Left cardiac atrium (tissue), 4 donors: ENCODE results near the gene PDZD2. TPM values are rescaled to one million over a fixed set of nuclear protein-coding genes. Genes with fewer than 3 reads are reported as not detected.

Source experiments
- ATAC-seq, 2 donors: fragments of 200-7000 bp; cut with Tn5 transposase; one replicate each; pipeline ENCODE4 v1.9.1; 2020; ENCODE audit warnings: mild to moderate bottlenecking in 2 of 2, moderate library complexity in 2 of 2
- DNase-seq: peaks from one replicate; pipeline ENCODE4 v3.0.0-alpha.2; 2020
- intact Hi-C, 2 donors: fragments of 100-400 bp; cut with DNase I; formaldehyde crosslinking; loops; one replicate each; pipeline versions ENCODE4 v1.14.1 to v1.15.1; 2022 to 2023
- total RNA-seq, 2 donors: library from RNA; stranded (reverse); fragmentation: NEBNext Ultra II Directional; extraction: Animal tissue kit (Norgen Biotek cat#: 25700); gene quantifications; one replicate each; pipeline ENCODE4 v1.2.1, GENCODE V29; 2021
- donor health status: DM: no; HTN: yes; CAD: no.
- donor health status: DM: no; HTN: yes; CAD: no; lungs with severe emphysema.
- donor health status: DM: yes; HTN: yes; CAD: no.
- donor health status: Dilated cardiomyopathy.

PDZD2 gene
- total RNA-seq, 2 donors from 2014 or later: 66.2 to 77.3 TPM

DNA sequence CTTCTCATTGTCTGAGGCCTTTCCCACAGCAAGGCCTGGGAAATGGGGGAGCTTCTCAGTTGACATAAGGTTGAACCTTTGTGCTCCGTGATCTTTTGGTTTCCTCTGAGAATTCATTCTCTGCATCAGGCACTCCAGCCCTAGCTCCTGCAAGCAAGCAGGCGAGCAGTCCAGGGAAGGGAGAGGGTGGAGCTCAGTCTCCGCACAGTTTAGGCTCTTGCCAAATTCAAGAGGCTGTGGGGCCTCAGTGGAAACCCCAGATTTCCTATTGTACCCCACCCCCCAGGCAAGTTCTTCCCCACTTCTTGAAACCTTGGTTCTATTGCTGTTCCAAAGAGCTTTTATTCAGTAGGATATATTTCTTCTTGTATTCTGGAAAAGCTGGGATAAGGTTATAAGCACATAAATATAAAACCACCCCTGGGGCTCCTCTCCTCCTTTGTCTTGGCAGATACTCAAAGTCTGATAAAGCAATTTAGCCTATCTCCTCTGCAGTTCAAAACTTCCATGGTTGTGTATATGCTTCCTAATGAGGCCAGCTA, 147.2 kb downstream of the PDZD2 start:
- intact Hi-C loops: no loop called here
- ATAC-seq (peak; percentile 44 to 65), DNase-seq (no peak)

DNA sequence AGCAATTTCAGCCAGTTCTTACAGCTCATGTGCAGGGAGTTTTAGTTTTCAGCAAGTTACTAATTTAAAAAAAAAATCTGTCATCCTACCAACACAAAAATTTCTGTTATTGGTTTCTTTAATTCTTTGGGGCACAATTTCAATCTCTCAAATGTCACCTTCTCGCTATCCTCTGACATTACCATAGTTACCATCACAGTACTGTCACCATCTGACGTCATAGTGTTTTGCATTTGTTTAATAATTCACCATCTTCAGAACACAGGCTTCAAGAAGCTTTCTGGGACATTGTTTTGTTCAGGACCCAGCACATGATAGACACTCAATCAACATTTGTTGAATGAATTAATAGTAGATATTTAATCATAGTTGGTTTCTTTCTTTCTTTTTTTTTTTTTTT, 155.1 kb downstream of the PDZD2 start:
- ATAC-seq (no peak), DNase-seq (no peak)
- intact Hi-C loops: no loop called here

DNA sequence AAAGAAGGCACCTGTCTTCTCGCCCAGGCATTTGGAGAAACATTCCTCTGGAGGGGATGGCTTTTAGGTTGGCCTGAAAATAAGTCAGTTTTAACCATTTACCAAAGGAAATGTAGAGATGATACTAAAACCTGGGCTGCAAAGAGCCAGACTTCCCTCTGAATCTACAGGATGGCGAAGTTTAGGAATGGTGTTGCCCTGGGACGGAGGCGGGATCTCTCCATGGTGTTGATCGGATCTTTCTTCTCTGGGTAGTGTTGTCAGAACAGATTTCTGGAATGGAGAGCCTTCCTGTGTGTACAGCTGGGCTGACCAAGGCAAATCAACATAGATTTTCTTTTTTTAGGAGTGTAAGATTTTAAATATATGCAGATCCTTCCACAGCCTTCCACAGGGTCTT, 159.2 kb downstream of the PDZD2 start:
- DNase-seq: no peak
- ATAC-seq: no peak
- intact Hi-C loops: no loop called here

DNA sequence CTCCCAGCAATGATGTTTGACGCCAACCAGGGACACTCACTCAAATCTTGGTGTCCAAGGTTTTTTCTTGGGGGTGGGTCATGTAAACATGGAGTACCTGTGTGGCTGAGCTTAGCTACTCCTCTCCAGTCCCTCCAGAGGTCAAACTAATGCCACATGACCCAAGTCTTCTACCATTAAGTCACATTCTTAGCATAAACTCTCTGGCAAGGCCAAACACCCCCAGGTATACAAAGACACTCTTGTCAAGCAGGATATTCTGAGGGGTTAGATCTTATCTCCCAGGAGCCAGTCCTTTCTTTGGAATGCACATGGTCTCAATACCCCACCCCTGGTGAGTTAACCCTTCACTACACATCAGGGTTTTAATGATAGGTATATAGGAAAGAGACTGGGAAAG, 161.4 kb downstream of the PDZD2 start:
- DNase-seq: no peak
- ATAC-seq: no peak
- intact Hi-C loops: loop anchor here in 1 of 2 donors (10.0 kb wide), 1 partner anchor 156 kb away; no protein-coding TSS in a partner anchor

DNA sequence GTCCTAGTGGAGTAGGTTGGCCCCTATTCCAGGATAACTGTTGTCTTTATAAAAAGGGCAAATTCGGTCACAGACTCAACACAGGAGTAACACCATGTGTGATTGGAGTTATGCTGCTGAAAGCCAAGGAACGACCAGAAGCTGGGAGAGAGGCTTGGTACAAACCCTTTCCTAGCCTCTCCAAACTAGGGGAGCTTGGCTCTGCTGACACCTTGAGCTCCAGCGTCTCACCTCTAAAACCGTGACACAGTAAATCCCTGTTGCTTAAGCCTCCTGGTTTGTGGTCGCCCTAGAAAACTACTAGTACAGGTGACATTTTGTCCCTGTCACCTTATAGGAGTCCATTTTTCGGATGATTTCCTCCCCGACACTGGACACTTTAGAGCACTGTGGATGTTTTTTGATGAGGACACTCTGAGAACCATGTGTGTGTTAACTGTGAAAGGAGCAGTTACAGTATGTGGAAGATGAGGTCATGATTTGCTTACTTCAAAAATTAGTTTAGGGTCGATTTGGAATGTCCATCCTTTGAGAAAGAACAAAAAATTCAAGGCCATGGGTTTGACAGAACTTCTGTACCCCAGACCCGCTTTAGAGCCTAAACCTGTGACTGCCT, 167.0 kb downstream of the PDZD2 start:
- DNase-seq (no peak), ATAC-seq (no peak)
- intact Hi-C loops: loop anchor here (5.0 to 10.0 kb wide), 2 partner anchors 161 to 224 kb away; no protein-coding TSS in a partner anchor

DNA sequence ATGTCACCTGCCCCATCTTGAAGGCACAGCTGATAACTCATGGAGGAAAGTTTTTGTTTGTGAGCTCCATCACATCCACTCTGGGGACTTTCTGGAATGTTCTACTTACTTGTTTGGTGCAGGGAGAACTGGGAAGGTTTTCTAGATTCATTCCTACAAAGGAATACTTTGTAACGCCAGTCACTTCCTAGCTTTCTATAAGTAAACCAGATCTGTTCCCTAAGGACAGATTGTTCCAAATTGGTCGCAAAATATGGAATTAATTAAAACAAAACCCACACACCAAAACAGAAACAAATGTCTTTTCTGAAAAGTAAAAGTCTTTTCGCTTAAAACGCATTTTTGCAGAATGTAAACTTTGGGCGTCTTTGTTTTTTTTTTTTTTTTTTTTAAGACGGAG, 167.6 kb downstream of the PDZD2 start:
- intact Hi-C loops: loop anchor here (5.0 to 10.0 kb wide), 2 partner anchors 162 to 224 kb away; no protein-coding TSS in a partner anchor
- no peak for ATAC-seq

DNA sequence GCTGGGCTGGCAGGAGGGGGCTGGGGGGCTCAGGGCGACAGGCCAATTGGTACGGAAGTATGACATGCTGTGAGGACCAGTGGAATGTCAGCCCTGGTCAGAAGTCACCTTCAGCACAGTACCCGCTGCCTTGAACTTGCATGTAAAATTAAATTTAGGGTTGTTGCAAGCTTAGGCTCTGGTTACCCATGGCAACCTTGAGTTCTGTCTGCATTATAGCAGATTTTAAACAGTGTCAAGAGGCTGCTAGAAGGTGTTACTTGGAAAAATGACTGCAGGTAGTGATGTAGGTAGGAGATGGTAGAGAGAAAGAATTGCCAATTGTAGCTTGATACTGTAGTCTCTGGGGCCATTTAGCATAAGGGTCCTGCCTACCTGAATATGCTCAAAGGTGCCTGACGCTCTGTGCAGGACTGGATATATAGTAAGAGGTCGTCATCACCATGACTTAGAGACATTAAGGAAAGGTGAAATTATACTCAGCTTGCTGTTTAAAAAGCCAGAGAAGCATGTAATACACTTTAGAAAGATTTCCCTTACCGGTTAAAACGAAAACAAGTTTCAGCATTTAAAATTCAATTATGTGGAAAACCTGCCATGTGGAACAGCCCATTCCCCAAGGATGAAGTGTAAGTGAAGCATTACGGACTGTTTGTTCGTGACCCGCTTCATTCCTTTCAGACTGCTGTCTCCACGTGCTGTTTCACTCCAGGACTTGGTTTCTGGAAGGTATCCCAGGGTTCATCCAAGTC, 169.0 kb downstream of the PDZD2 start:
- intact Hi-C loops: loop anchor here (2.0 to 10.0 kb wide), 3 partner anchors 163 to 227 kb away; no protein-coding TSS in a partner anchor
- no peak for ATAC-seq
- no peak for DNase-seq

More for the DNA sequence above, 167.6 kb downstream of the PDZD2 start:
- DNase-seq: no peak

DNA sequence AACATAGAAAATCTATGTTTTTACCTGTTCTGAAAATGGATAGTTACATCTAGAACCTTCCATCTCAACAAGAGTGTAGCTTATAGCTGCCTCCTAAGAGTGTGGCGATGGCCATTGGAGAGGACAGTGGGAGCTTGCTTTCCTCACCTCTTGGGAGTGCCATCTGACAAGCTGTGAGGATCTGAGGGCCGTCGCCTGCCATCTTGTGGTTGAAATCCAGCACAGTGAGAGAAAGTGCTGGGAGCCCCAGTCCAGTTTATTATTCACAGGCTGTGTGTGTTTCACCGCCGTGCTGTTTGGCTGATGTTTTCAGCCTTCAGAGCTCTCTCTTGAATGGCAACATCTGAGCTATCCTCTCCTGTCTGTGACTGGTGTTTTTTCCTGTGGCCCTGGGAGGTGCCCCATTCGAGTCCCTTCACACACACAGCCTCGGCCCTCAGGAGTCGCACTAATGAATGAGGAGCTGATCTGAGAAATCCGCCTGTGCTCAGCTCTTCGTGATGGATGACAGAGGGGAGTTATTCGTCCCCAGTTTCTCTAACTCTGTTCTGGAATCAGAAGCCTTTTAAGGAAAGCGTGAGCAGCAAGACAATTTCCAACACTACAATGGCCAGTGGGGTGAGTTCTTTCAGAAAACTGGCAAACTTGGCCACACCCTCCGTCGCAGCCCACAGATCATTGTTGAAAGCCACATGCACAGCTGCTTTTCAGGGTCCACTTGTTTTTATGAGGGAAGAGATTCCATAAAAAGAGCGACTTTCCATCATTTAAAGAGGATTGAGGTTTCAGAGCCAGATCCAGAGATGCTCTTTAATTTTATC, 170.3 kb downstream of the PDZD2 start:
- peak; percentile 75 for DNase-seq
- intact Hi-C loops: loop anchor here (2.0 to 10.0 kb wide), 3 partner anchors 164 to 228 kb away; no protein-coding TSS in a partner anchor
- ATAC-seq: peak; percentile 89 to 96

DNA sequence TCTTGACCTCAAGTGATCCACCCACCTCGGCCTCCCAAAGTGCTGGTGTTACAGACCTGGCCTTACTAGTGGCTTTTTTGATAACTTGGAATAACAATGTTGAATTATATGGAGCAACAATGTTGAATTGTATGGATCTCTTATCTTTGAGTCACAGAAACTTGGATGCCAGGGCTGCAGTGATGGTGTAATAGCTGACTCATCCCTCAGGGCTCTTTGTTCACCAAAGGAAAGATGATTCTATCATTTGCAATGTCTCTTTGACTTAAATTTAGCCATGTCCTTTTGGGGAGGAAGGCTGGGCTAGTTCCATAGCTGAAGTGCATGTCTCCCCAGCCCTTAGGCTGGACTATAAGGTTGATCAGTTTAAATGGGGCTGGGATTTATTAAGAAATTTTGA, 172.3 kb downstream of the PDZD2 start:
- no peak for DNase-seq
- intact Hi-C loops: no loop called here

DNA sequence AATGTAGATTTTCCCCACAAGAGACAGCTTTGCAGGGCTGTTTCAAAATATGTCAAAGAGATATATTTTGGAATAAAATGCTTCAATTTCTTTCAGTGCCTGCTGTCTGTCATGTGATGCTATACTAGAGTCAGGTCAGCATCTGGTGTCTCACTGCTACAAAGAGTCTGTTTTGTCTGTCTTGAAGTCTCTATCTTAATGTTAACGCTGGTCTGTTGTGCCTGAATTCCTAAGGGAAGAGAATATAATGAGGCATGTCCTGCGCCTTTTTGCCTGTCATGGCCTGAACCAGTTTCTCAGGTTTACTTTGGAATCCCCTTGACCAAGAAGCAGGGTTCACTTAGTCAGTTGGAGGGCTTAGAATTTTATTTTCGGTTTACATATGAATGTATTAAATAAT, 176.4 kb downstream of the PDZD2 start:
- ATAC-seq: no peak
- DNase-seq: no peak
- intact Hi-C loops: no loop called here

More for the DNA sequence above, 172.3 kb downstream of the PDZD2 start:
- peak in 1 of 2 donors; percentile 66 for ATAC-seq

DNA sequence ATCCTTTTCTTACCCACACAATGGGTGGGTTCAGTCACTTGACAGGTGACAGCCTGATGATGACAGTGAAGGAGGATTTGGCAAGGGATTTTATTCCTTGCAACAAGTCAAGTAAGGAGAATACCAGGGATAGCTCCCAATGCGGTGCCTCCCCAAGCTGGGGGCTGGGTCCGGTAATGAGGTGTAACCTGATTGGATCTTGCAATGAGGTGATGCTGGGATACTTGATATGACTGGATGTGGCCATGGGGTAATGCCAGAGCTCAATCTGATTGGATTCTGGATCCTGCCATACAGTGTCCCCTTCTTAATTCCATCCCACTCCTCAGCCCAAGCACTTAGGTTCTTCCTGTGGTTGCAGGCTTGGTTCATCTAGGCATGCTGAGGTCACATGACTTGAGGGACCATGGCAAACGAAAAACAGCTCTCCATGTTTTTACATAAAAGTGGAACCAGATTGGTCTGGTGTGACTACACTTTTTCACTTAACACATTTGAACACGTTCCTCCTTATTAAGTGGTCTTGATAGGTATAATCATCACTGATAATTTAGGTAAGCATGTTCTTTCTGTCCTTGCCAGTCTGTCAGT, 181.1 kb downstream of the PDZD2 start:
- DNase-seq (no peak), ATAC-seq (no peak)
- intact Hi-C loops: loop anchor here in 1 of 2 donors (5.0 kb wide), 1 partner anchor 267 kb away; no protein-coding TSS in a partner anchor

DNA sequence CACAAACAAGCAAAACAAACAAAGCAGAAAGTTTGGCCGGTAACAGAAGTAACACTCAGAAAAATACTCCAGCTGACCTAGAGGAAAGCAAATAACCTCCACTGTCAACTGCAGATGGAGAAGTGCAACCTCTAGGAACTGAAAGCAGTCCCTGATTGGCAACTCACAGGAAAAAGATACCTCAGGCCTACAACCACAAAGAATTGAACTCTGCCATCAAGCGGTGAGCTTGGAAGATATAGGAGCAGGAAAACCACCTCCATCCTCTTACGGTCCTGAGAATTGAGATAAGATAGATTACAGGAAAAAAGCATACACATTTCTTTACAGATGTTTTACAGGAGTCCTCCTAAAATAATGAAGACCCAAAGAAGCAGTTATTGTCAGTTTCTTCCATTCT, 184.5 kb downstream of the PDZD2 start:
- intact Hi-C loops: loop anchor here in 1 of 2 donors (5.0 kb wide), 1 partner anchor 264 kb away; no protein-coding TSS in a partner anchor
- ATAC-seq (no peak), DNase-seq (no peak)

DNA sequence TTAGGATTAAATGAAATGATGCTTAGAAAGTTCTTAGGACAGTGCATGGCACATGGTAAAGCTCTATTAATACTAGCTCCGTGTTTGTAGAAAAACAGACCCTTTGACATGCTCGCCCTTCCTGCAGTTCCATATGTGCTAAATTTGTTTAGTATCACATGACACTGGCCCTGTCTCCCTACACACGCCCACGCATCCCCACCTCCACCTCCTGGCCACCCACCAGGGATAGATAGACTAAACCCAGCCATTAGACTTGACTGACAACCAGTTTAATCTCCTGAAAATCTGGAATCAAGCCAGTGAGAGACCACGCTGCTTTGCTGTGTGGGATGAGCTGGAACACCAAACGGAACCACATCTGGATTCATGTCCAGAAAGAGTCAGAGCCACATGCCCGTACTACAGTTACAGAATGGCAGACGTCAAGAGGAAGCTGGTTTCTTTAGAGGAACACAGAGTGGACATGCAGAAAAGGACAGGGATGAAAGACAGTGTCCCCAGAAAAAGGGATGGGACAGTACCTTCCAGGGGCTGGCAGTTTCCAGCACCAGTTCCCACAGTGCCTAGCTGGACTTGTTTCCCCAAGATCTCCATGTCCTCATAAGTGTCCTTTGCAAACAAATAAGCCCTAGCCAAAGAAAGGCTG, 186.1 kb downstream of the PDZD2 start:
- DNase-seq: no peak
- intact Hi-C loops: loop anchor here (5.0 kb wide), 3 partner anchors 252 to 267 kb away; no protein-coding TSS in a partner anchor
- ATAC-seq: peak; percentile 15 to 19

DNA sequence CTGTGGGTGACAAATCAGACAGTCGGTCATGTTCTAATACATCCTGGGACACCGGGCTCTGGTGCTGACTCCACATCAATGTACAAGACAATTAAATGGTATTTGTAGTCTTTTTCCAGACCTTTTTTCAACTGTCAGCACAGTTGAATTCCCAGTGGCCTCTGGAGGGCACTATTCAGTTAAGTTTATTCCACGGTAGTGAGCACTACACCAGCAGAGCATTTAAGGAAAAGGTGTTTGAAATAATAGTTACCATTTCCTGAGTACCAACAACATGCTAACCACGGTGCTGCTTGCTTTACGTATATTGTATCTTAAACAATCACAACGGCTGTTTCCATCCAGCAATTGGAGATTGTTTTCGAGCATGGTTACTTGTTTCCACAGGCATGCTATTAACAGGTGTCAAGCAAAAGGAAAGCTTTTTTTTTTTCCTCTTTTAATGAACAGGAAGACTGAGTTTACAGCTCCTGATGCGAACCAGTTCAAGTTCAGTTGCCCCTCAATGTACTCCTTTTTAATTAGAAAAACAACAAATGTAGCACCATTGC, 186.7 kb downstream of the PDZD2 start:
- intact Hi-C loops: loop anchor here in 1 of 2 donors (5.0 kb wide), 2 partner anchors 252 to 267 kb away; no protein-coding TSS in a partner anchor
- peak; percentile 85 to 88 for ATAC-seq
- DNase-seq: peak; percentile 47

DNA sequence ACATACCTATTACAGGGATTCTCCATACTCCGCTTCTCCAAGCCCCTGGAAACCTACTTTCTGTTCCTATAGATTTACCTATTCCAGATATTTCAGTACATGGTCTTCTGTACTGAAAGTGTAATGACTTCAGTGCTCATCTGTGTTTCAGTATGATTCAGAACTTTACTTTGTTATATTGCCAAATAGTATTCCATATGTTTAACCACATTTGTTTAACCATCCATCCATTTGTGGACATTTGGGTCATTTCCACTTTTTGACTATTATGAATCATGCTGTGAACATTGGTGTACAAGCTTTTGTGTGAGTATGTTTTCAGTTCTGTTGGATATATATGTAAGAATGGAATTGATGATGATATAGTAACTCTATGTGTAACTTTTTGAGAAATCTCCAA, 188.9 kb downstream of the PDZD2 start:
- ATAC-seq (no peak), DNase-seq (no peak)
- intact Hi-C loops: loop anchor here in 1 of 2 donors (5.0 kb wide), 2 partner anchors 249 to 264 kb away; no protein-coding TSS in a partner anchor

DNA sequence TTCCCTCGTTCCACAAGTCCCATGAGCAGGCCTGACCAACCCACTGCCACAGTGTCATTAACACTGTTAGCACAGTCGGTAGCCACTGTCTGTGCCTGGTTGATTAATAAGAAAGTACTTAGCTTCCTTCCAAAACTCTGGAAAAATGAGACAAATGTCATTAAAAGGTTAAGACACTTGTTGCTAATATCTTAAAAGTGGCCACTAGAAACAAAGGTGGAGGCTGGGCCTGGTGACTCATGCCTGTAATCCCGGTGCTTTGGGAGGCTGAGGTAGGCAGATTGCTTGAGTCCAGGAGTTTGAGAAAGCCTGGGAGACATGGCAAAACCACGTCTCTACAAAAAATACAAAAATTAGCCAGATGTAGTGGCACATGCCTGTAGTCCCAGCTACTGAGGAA, 194.0 kb downstream of the PDZD2 start:
- intact Hi-C loops: loop anchor here in 1 of 2 donors (10.0 kb wide), 1 partner anchor 102 kb away; no protein-coding TSS in a partner anchor
- ATAC-seq (peak in 1 of 2 donors; percentile 25), DNase-seq (no peak)

DNA sequence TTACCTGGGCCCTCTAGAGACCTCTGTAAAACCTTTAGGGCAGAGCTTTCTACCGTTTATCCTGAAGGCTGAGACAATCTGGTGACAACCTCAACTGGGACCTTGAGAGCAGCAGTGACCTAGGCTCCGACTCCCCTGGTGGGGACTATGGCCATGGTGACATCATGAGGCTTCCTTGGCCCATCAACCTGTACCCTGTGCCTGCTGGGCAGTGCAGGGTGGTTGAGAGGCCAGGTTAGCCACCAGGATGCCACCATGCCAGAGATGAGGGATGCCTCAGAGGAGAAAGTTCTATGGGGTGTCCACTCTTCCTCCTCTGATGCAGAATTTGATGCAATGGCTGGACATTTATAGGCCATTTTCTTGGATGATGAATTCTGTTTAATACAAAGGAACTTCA, 194.8 kb downstream of the PDZD2 start:
- ATAC-seq (no peak), DNase-seq (no peak)
- intact Hi-C loops: loop anchor here in 1 of 2 donors (10.0 kb wide), 1 partner anchor 101 kb away; no protein-coding TSS in a partner anchor
